Hepatocyte (in vitro differentiated cells): ENCODE results near the gene CCDC148. TPM values are rescaled to one million over a fixed set of nuclear protein-coding genes. Genes with fewer than 3 reads are reported as not detected.

Source experiments
- DNase-seq: peaks from one replicate; pipeline ENCODE4 v3.0.0-alpha.2; 2016; ENCODE audit warnings: low spot score
- H2AFZ ChIP-seq: fragments of 200-600 bp; sonication (generic); 2 replicates; pipeline ENCODE4 v1.6.0; 2016; ENCODE audit warnings: antibody characterized with exemption, mild to moderate bottlenecking
- H3K27ac ChIP-seq: fragments of 200-600 bp; sonication (generic); 2 replicates; pipeline ENCODE4 v1.5.1; 2016; ENCODE audit warnings: mild to moderate bottlenecking
- H3K27me3 ChIP-seq: fragments of 200-600 bp; sonication (generic); 2 replicates; pipeline ENCODE4 v1.6.1; 2016
- H3K36me3 ChIP-seq: fragments of 200-600 bp; sonication (generic); replicated peaks from 2 replicates; pipeline ENCODE4 v1.5.1; 2016; ENCODE audit warnings: low read depth; ENCODE audit not compliant: insufficient read depth
- H3K4me1 ChIP-seq: fragments of 200-600 bp; sonication (generic); 2 replicates; pipeline ENCODE4 v1.5.1; 2016; ENCODE audit warnings: mild to moderate bottlenecking, moderate library complexity; ENCODE audit not compliant: insufficient read depth
- H3K4me2 ChIP-seq: fragments of 200-600 bp; sonication (generic); 2 replicates; pipeline ENCODE4 v1.6.0; 2016
- H3K4me3 ChIP-seq: fragments of 200-600 bp; sonication (generic); 2 replicates; pipeline ENCODE4 v1.5.1; 2016; ENCODE audit warnings: mild to moderate bottlenecking
- H3K79me2 ChIP-seq: fragments of 200-600 bp; sonication (generic); 2 replicates; pipeline ENCODE4 v1.6.0; 2017; ENCODE audit warnings: mild to moderate bottlenecking
- H3K9me2 ChIP-seq: fragments of 200-600 bp; sonication (generic); replicated peaks from 2 replicates; pipeline ENCODE4 v1.6.0; 2017; ENCODE audit warnings: mild to moderate bottlenecking; ENCODE audit not compliant: insufficient read depth
- H3K9me3 ChIP-seq: fragments of 200-600 bp; sonication (generic); 2 replicates; pipeline ENCODE4 v1.5.1; 2016; ENCODE audit warnings: low read depth, mild to moderate bottlenecking
- H4K20me1 ChIP-seq: fragments of 200-600 bp; sonication (generic); 2 replicates; pipeline ENCODE4 v1.6.0; 2016; ENCODE audit warnings: mild to moderate bottlenecking; ENCODE audit not compliant: insufficient read depth, poor library complexity, severe bottlenecking
- CTCF ChIP-seq: fragments of 200-600 bp; sonication (generic); IDR thresholded peaks from 2 replicates; pipeline ENCODE4 v1.5.1; 2016; ENCODE audit warnings: antibody characterized with exemption, mild to moderate bottlenecking; ENCODE audit not compliant: poor library complexity
- EZH2 ChIP-seq: fragments of 200-600 bp; sonication (generic); IDR thresholded peaks from 2 replicates; pipeline ENCODE4 v1.6.1; 2016; ENCODE audit warnings: antibody characterized with exemption, mild to moderate bottlenecking, borderline replicate concordance
- EZH2phosphoT487 ChIP-seq: fragments of 200-600 bp; sonication (generic); IDR thresholded peaks from one replicate; pipeline ENCODE4 v1.6.1; 2018; ENCODE audit warnings: antibody characterized with exemption, mild to moderate bottlenecking, low read depth, moderate library complexity; ENCODE audit not compliant: unreplicated experiment, severe bottlenecking
- WGBS: methylation state at CpG from one replicate; pipeline ENCODE4 v1.1.6; 2016; ENCODE audit warnings: low lambda C conversion rate; ENCODE audit errors: missing lambda C conversion rate; 5-methylcytosine and 5-hydroxymethylcytosine counted together
- polyA plus RNA-seq: library from polyadenylated mRNA; unstranded; fragments of >200 nt; fragmentation: Nextera tagmentation; extraction: Ambion mirVana; gene quantifications from 2 replicates; pipeline ENCODE4 v1.2.1, GENCODE V29; 2016
- total RNA-seq: library from RNA; depleted of rRNA; stranded (reverse); fragments of >200 nt; gene quantifications from 2 replicates; pipeline ENCODE4 v1.2.3, GENCODE V29; 2014

Gene CCDC148
- total and polyA plus RNA-seq, 2 experiments from 2014 or later: 0.62 to 2.2 TPM

DNA sequence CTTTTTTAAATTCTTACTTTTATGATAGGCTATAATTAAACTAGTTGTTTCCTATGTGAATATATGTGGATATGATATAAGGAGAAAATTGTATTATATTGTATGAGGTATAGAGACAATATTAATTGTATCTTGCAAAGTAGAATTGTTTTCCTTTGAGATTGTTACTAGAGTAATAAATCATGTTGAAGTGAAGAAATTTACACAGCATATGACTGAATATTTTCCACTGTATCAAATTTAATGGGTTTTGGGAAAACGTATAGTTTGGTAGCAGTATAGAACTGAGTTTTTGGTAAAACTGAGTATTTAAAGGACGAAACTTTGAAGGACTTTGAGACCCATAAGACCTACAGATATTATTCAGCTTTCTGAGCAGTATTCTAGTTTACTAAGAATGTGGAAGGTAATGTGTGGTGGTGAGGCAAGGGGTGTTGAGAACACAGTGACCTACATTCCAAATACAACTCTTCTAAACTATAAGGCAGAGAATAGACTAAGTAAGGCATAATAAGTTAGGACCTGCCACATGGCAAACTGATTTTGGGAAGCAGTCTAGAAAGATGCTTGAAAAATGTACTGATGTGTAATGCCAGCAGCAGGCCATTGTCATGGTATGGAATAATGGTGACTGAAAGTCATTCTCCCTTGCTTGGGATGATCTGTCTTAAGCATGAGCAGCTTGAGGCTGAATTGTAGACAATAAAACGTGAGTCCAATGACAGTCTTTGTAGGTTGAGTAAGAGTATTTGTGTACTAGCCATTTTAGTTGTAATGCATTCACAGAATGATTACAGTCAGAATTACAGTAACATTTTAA lies 29.8 kb upstream of the CCDC148 start:
- H3K79me2 ChIP-seq: peaks cover 81% of the 10 kb centered on the region

GRCh38 chr2:158484892-158485556 lies 28.5 kb upstream of the CCDC148 start:
- WGBS: 93% methylated on average over 8 of the region's 8 CpGs
- Histone ChIP-seq H2AFZ (no peak overlapping the region), H3K9me2 (no peaks in the 10 kb centered on the region), H3K9me3 (no peaks in the 10 kb centered on the region), H3K4me2 (no peak overlapping the region), H3K27me3 (no peaks in the 10 kb centered on the region), H4K20me1 (peaks cover 16% of the 10 kb centered on the region), H3K79me2 (peaks cover 79% of the 10 kb centered on the region), H3K27ac (no peak overlapping the region), H3K4me1 (no peaks in the 10 kb centered on the region), H3K36me3 (no peaks in the 10 kb centered on the region), H3K4me3 (no peak overlapping the region)
- no peak for DNase-seq
- no peak for TF ChIP-seq EZH2phosphoT487
- no peak for TF ChIP-seq EZH2
- no peak for TF ChIP-seq CTCF

More for the DNA sequence above, 29.8 kb upstream of the CCDC148 start:
- TF ChIP-seq EZH2phosphoT487: no peak
- no peak for TF ChIP-seq EZH2
- WGBS: 88% methylated on average over 3 of the region's 3 CpGs
- H3K9me3 ChIP-seq: no peaks in the 10 kb centered on the region
- H3K4me1 ChIP-seq: no peaks in the 10 kb centered on the region
- H3K27me3 ChIP-seq: no peaks in the 10 kb centered on the region
- no peak overlapping the region for H3K4me2 ChIP-seq
- H3K27ac ChIP-seq: no peak overlapping the region
- no peak for DNase-seq
- peaks cover 16% of the 10 kb centered on the region for H4K20me1 ChIP-seq
- H3K4me3 ChIP-seq: no peak overlapping the region
- H3K9me2 ChIP-seq: no peaks in the 10 kb centered on the region
- no peak overlapping the region for H2AFZ ChIP-seq
- no peaks in the 10 kb centered on the region for H3K36me3 ChIP-seq

DNA sequence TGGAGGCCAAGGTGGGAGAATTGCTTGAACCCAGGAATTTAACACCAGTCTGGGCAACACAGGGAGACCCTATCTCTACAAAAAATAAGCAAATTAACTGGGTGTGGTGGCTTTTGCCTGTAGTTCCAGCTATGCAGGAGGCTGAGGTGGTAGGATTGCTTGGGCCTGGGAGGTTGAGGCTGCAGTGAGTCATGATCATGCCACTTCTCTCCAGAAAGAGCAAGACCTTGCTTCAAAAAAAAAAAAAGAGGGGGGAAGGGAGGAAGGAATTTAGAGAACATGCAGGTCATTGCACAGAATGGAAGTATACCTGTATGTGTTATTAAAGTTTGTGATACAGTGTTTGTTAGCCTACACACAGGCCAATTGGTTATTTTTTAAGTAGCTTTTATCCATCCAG lies 26.0 kb upstream of the CCDC148 start:
- H4K20me1 ChIP-seq: peaks cover 5% of the 10 kb centered on the region
- H3K4me1 ChIP-seq: peaks cover 4% of the 10 kb centered on the region
- H3K4me3 ChIP-seq: no peak overlapping the region
- H3K4me2 ChIP-seq: no peak overlapping the region
- no peak for TF ChIP-seq CTCF
- no peak for TF ChIP-seq EZH2phosphoT487
- TF ChIP-seq EZH2: no peak
- H3K9me3 ChIP-seq: no peaks in the 10 kb centered on the region
- no peaks in the 10 kb centered on the region for H3K36me3 ChIP-seq
- H3K79me2 ChIP-seq: peaks cover 78% of the 10 kb centered on the region
- no peak overlapping the region for H2AFZ ChIP-seq
- peak overlapping the region; percentile 29 for H3K27ac ChIP-seq
- no peaks in the 10 kb centered on the region for H3K27me3 ChIP-seq
- H3K9me2 ChIP-seq: no peaks in the 10 kb centered on the region
- no peak for DNase-seq

- no peak overlapping the region for H3K27ac ChIP-seq
- H3K4me1 ChIP-seq: peaks cover 5% of the 10 kb centered on the region
- H3K79me2 ChIP-seq: peaks cover 67% of the 10 kb centered on the region
- DNase-seq: no peak
- H3K27me3 ChIP-seq: no peaks in the 10 kb centered on the region
- no peaks in the 10 kb centered on the region for H4K20me1 ChIP-seq
- 100% methylated on average over 1 of the region's 1 CpG for WGBS
- no peak overlapping the region for H2AFZ ChIP-seq
- no peaks in the 10 kb centered on the region for H3K9me2 ChIP-seq
- no peaks in the 10 kb centered on the region for H3K36me3 ChIP-seq
- H3K4me3 ChIP-seq: no peak overlapping the region
- TF ChIP-seq CTCF (no peak), EZH2phosphoT487 (no peak), EZH2 (no peak)
- no peaks in the 10 kb centered on the region for H3K9me3 ChIP-seq
- no peak overlapping the region for H3K4me2 ChIP-seq
Measured at GRCh38 chr2:158481116-158481515, 24.6 kb upstream of the CCDC148 start.
